Measurements from ENCODE around the gene PNMA8B.

PNMA8B gene

GRCh38 chr19:46496304-46496703 lies 637 bp upstream of the PNMA8B start (continued):
- no peak for TF ChIP-seq ZNF398 (tag by site-specific recombination; IDR thresholded peaks at IDR 0.05)
- no peak for TF ChIP-seq YY2 (tag by site-specific recombination; IDR thresholded peaks at IDR 0.05)
- no peak for TF ChIP-seq PRDM1 (tag by site-specific recombination; IDR thresholded peaks at IDR 0.05)
- TF ChIP-seq ZNF112 (tag by site-specific recombination; IDR thresholded peaks at IDR 0.05), result no peak
- TF ChIP-seq HOXD13 (CRISPR knock-in tag; IDR thresholded peaks at IDR 0.05; ENCODE audit: borderline replicate concordance), result no peak
- TF ChIP-seq MZF1 (tag by site-specific recombination; IDR thresholded peaks at IDR 0.05; ENCODE audit: borderline replicate concordance), result no peak
- no peak for TF ChIP-seq ZNF391 (tag by site-specific recombination; IDR thresholded peaks at IDR 0.05; ENCODE audit: borderline replicate concordance, low read depth)
- no peak for TF ChIP-seq GLI4 (tag by site-specific recombination; IDR thresholded peaks at IDR 0.05)
- no peak for TF ChIP-seq INSM2 (tag by site-specific recombination; IDR thresholded peaks at IDR 0.05)

GRCh38 chr19:46494941-46495785 lies 504 bp downstream of the PNMA8B start:
- Histone ChIP-seq H3K9me3 (ENCODE audit: control insufficient read depth, insufficient read depth, low read depth, low read length) (no peaks in the 10 kb centered on the region), H3K4me1 (ENCODE audit: control insufficient read depth, insufficient read depth, low read length) (0 out of 2 replicates have a peak, but pooled peaks cover 3% of the 10 kb centered on the region), H3K27ac (ENCODE audit: extremely low read depth, low read depth, low read length) (no peak overlapping the region), H3K36me3 (ENCODE audit: control insufficient read depth in 2 of 2, insufficient read depth in 1 of 2, low read length in 2 of 2) (no peaks in the 10 kb centered on the region), H3K4me3 (ENCODE audit: low read depth, low read length) (peak overlapping the region; percentile 30)
- ChIA-PET POLR2A (interaction anchor here (0.6 to 1.8 kb wide), 4 partner anchors 82 to 481 kb away, joined by 3 to 4 read pairs (median 3); partner anchors contain the start of gene CCDC8), CTCF (interaction anchor here (0.6 to 2.4 kb wide), 2 partner anchors 13 to 18 kb away, joined by 3 to 11 read pairs; no protein-coding TSS in a partner anchor)
- TF ChIP-seq ZNF18 (tag by site-specific recombination; IDR thresholded peaks at IDR 0.05), result no peak
- no peak for TF ChIP-seq GLI4 (tag by site-specific recombination; IDR thresholded peaks at IDR 0.05)
- no peak for TF ChIP-seq SCRT1 (tag by site-specific recombination; IDR thresholded peaks at IDR 0.05; ENCODE audit: borderline replicate concordance)
- no peak for TF ChIP-seq ZNF10 (tag by site-specific recombination; IDR thresholded peaks at IDR 0.05)
- no peak for TF ChIP-seq ZNF280D (tag by site-specific recombination; IDR thresholded peaks at IDR 0.05)
- TF ChIP-seq OVOL3 (tag by site-specific recombination; IDR thresholded peaks at IDR 0.05), result no peak
- no peak for TF ChIP-seq SP7 (tag by site-specific recombination; IDR thresholded peaks at IDR 0.05)
- TF ChIP-seq GFI1B (tag by site-specific recombination; IDR thresholded peaks at IDR 0.05), result no peak
- no peak for TF ChIP-seq PATZ1 (tag by site-specific recombination; IDR thresholded peaks at IDR 0.05)
- TF ChIP-seq ZNF768 (tag by site-specific recombination; IDR thresholded peaks at IDR 0.05), result no peak
- TF ChIP-seq ZNF292 (tag by site-specific recombination; IDR thresholded peaks at IDR 0.05; ENCODE audit: borderline replicate concordance, low read depth), result no peak
- TF ChIP-seq ZNF248 (tag by site-specific recombination; IDR thresholded peaks at IDR 0.05), result no peak
- no peak for TF ChIP-seq YY2 (tag by site-specific recombination; IDR thresholded peaks at IDR 0.05)

All from HEK293 (cell line).